Neural cell (in vitro differentiated cells): ENCODE data around the gene SDK2.

Experiments
- CTCF ChIP-seq: fragments of 450-650 bp; IDR thresholded peaks from 2 replicates; pipeline ENCODE4 v1.5.1; 2014; ENCODE audit warnings: antibody characterized with exemption, mild to moderate bottlenecking, moderate library complexity; ENCODE audit not compliant: poor library complexity, severe bottlenecking
- REST ChIP-seq: IDR thresholded peaks from 2 replicates; pipeline ENCODE4 v1.6.1; 2012; ENCODE audit warnings: borderline replicate concordance

- no peak for TF ChIP-seq CTCF
- TF ChIP-seq REST, result no peak
Observed at GRCh38 chr17:73612031-73612472, 32.2 kb downstream of the SDK2 start.
